Measurements from ENCODE around the gene PRR15.

PRR15 gene

GRCh38 chr7:29552392-29552791, 11.2 kb upstream of the PRR15 start:
- no peak overlapping the region for H3K27ac ChIP-seq (ENCODE audit: insufficient read depth, low read length, poor library complexity, severe bottlenecking)
- no peaks in the 10 kb centered on the region for H3K36me3 ChIP-seq (ENCODE audit: control insufficient read depth, insufficient read depth, low read length)
- H3K4me3 ChIP-seq (ENCODE audit: insufficient read depth, low read depth, low read length, poor library complexity, severe bottlenecking) = no peak overlapping the region
- no peaks in the 10 kb centered on the region for H3K9me3 ChIP-seq (ENCODE audit: control insufficient read depth, low read length)
- DNase-seq = no peak
- H3K4me1 ChIP-seq (ENCODE audit: control insufficient read depth, insufficient read depth, low read length, poor library complexity, severe bottlenecking) = no peaks in the 10 kb centered on the region
- no peaks in the 10 kb centered on the region for H3K27me3 ChIP-seq (replicated peaks; ENCODE audit: control insufficient read depth, insufficient read depth, low read length, poor library complexity, severe bottlenecking)

- Histone ChIP-seq H3K27ac (ENCODE audit: insufficient read depth, low read length, poor library complexity, severe bottlenecking) (no peak overlapping the region), H3K27me3 (replicated peaks; ENCODE audit: control insufficient read depth, insufficient read depth, low read length, poor library complexity, severe bottlenecking) (no peaks in the 10 kb centered on the region), H3K9me3 (ENCODE audit: control insufficient read depth, low read length) (no peaks in the 10 kb centered on the region), H3K4me3 (ENCODE audit: insufficient read depth, low read depth, low read length, poor library complexity, severe bottlenecking) (no peak overlapping the region), H3K36me3 (ENCODE audit: control insufficient read depth, insufficient read depth, low read length) (no peaks in the 10 kb centered on the region), H3K4me1 (ENCODE audit: control insufficient read depth, insufficient read depth, low read length, poor library complexity, severe bottlenecking) (no peaks in the 10 kb centered on the region)
- no peak for DNase-seq
Observed at GRCh38 chr7:29555061-29555460, 8.6 kb upstream of the PRR15 start.

GRCh38 chr7:29556405-29557195, 7.0 kb upstream of the PRR15 start:
- Histone ChIP-seq H3K4me3 (ENCODE audit: insufficient read depth, low read depth, low read length, poor library complexity, severe bottlenecking) (no peak overlapping the region), H3K9me3 (ENCODE audit: control insufficient read depth, low read length) (no peaks in the 10 kb centered on the region), H3K27ac (ENCODE audit: insufficient read depth, low read length, poor library complexity, severe bottlenecking) (no peak overlapping the region), H3K4me1 (ENCODE audit: control insufficient read depth, insufficient read depth, low read length, poor library complexity, severe bottlenecking) (no peaks in the 10 kb centered on the region), H3K27me3 (replicated peaks; ENCODE audit: control insufficient read depth, insufficient read depth, low read length, poor library complexity, severe bottlenecking) (no peaks in the 10 kb centered on the region), H3K36me3 (ENCODE audit: control insufficient read depth, insufficient read depth, low read length) (no peaks in the 10 kb centered on the region)
- DNase-seq = no peak

GRCh38 chr7:29557954-29558353, 5.7 kb upstream of the PRR15 start:
- DNase-seq = no peak
- no peaks in the 10 kb centered on the region for H3K36me3 ChIP-seq (ENCODE audit: control insufficient read depth, insufficient read depth, low read length)
- no peaks in the 10 kb centered on the region for H3K4me1 ChIP-seq (ENCODE audit: control insufficient read depth, insufficient read depth, low read length, poor library complexity, severe bottlenecking)
- H3K27me3 ChIP-seq (replicated peaks; ENCODE audit: control insufficient read depth, insufficient read depth, low read length, poor library complexity, severe bottlenecking) = no peaks in the 10 kb centered on the region
- no peaks in the 10 kb centered on the region for H3K9me3 ChIP-seq (ENCODE audit: control insufficient read depth, low read length)
- H3K4me3 ChIP-seq (ENCODE audit: insufficient read depth, low read depth, low read length, poor library complexity, severe bottlenecking) = no peak overlapping the region
- H3K27ac ChIP-seq (ENCODE audit: insufficient read depth, low read length, poor library complexity, severe bottlenecking) = no peak overlapping the region

- DNase-seq = no peak
- Histone ChIP-seq H3K9me3 (ENCODE audit: control insufficient read depth, low read length) (no peaks in the 10 kb centered on the region), H3K4me1 (ENCODE audit: control insufficient read depth, insufficient read depth, low read length, poor library complexity, severe bottlenecking) (no peaks in the 10 kb centered on the region), H3K4me3 (ENCODE audit: insufficient read depth, low read depth, low read length, poor library complexity, severe bottlenecking) (no peak overlapping the region), H3K36me3 (ENCODE audit: control insufficient read depth, insufficient read depth, low read length) (no peaks in the 10 kb centered on the region), H3K27me3 (replicated peaks; ENCODE audit: control insufficient read depth, insufficient read depth, low read length, poor library complexity, severe bottlenecking) (peaks cover 16% of the 10 kb centered on the region), H3K27ac (ENCODE audit: insufficient read depth, low read length, poor library complexity, severe bottlenecking) (no peak overlapping the region)
Observed at GRCh38 chr7:29561271-29561670, 2.4 kb upstream of the PRR15 start.

- no peak overlapping the region for H3K27ac ChIP-seq (ENCODE audit: insufficient read depth, low read length, poor library complexity, severe bottlenecking)
- no peak overlapping the region for H3K4me3 ChIP-seq (ENCODE audit: insufficient read depth, low read depth, low read length, poor library complexity, severe bottlenecking)
- no peaks in the 10 kb centered on the region for H3K9me3 ChIP-seq (ENCODE audit: control insufficient read depth, low read length)
- H3K36me3 ChIP-seq (ENCODE audit: control insufficient read depth, insufficient read depth, low read length) = no peaks in the 10 kb centered on the region
- no peaks in the 10 kb centered on the region for H3K4me1 ChIP-seq (ENCODE audit: control insufficient read depth, insufficient read depth, low read length, poor library complexity, severe bottlenecking)
- no peak for DNase-seq
- peaks cover 17% of the 10 kb centered on the region for H3K27me3 ChIP-seq (replicated peaks; ENCODE audit: control insufficient read depth, insufficient read depth, low read length, poor library complexity, severe bottlenecking)
Observed at GRCh38 chr7:29562307-29562706, 1.3 kb upstream of the PRR15 start.

- Histone ChIP-seq H3K36me3 (ENCODE audit: control insufficient read depth, insufficient read depth, low read length) (no peaks in the 10 kb centered on the region), H3K27ac (ENCODE audit: insufficient read depth, low read length, poor library complexity, severe bottlenecking) (no peak overlapping the region), H3K9me3 (ENCODE audit: control insufficient read depth, low read length) (no peaks in the 10 kb centered on the region), H3K27me3 (replicated peaks; ENCODE audit: control insufficient read depth, insufficient read depth, low read length, poor library complexity, severe bottlenecking) (peaks cover 17% of the 10 kb centered on the region), H3K4me3 (ENCODE audit: insufficient read depth, low read depth, low read length, poor library complexity, severe bottlenecking) (no peak overlapping the region), H3K4me1 (ENCODE audit: control insufficient read depth, insufficient read depth, low read length, poor library complexity, severe bottlenecking) (no peaks in the 10 kb centered on the region)
- DNase-seq = no peak
Observed at GRCh38 chr7:29564496-29565223, 1.0 kb downstream of the PRR15 start.

- Histone ChIP-seq H3K27me3 (replicated peaks; ENCODE audit: control insufficient read depth, insufficient read depth, low read length, poor library complexity, severe bottlenecking) (peaks cover 17% of the 10 kb centered on the region), H3K27ac (ENCODE audit: insufficient read depth, low read length, poor library complexity, severe bottlenecking) (no peak overlapping the region), H3K4me3 (ENCODE audit: insufficient read depth, low read depth, low read length, poor library complexity, severe bottlenecking) (no peak overlapping the region), H3K9me3 (ENCODE audit: control insufficient read depth, low read length) (no peaks in the 10 kb centered on the region), H3K36me3 (ENCODE audit: control insufficient read depth, insufficient read depth, low read length) (no peaks in the 10 kb centered on the region), H3K4me1 (ENCODE audit: control insufficient read depth, insufficient read depth, low read length, poor library complexity, severe bottlenecking) (no peaks in the 10 kb centered on the region)
- no peak for DNase-seq
Observed at GRCh38 chr7:29565224-29565630, 1.6 kb downstream of the PRR15 start.

GRCh38 chr7:29565634-29565981, 2.0 kb downstream of the PRR15 start:
- DNase-seq = no peak
- H3K27ac ChIP-seq (ENCODE audit: insufficient read depth, low read length, poor library complexity, severe bottlenecking) = no peak overlapping the region
- H3K4me3 ChIP-seq (ENCODE audit: insufficient read depth, low read depth, low read length, poor library complexity, severe bottlenecking) = no peak overlapping the region
- H3K27me3 ChIP-seq (replicated peaks; ENCODE audit: control insufficient read depth, insufficient read depth, low read length, poor library complexity, severe bottlenecking) = peaks cover 17% of the 10 kb centered on the region
- H3K4me1 ChIP-seq (ENCODE audit: control insufficient read depth, insufficient read depth, low read length, poor library complexity, severe bottlenecking) = no peaks in the 10 kb centered on the region
- H3K9me3 ChIP-seq (ENCODE audit: control insufficient read depth, low read length) = no peaks in the 10 kb centered on the region
- H3K36me3 ChIP-seq (ENCODE audit: control insufficient read depth, insufficient read depth, low read length) = no peaks in the 10 kb centered on the region

GRCh38 chr7:29565982-29566746, 2.5 kb downstream of the PRR15 start:
- Histone ChIP-seq H3K27me3 (replicated peaks; ENCODE audit: control insufficient read depth, insufficient read depth, low read length, poor library complexity, severe bottlenecking) (peaks cover 17% of the 10 kb centered on the region), H3K4me3 (ENCODE audit: insufficient read depth, low read depth, low read length, poor library complexity, severe bottlenecking) (no peak overlapping the region), H3K36me3 (ENCODE audit: control insufficient read depth, insufficient read depth, low read length) (no peaks in the 10 kb centered on the region), H3K27ac (ENCODE audit: insufficient read depth, low read length, poor library complexity, severe bottlenecking) (no peak overlapping the region), H3K9me3 (ENCODE audit: control insufficient read depth, low read length) (no peaks in the 10 kb centered on the region), H3K4me1 (ENCODE audit: control insufficient read depth, insufficient read depth, low read length, poor library complexity, severe bottlenecking) (no peaks in the 10 kb centered on the region)
- DNase-seq = no peak
